ENCODE data around the gene PDE11A. TPM values are rescaled to one million over a fixed set of nuclear protein-coding genes. Genes with fewer than 3 reads are reported as not detected.
A peak's percentile ranks its signal among the peaks of the same experiment; 100 is the strongest.

Gene PDE11A
- total RNA-seq, 1 donor from 2014 or later = 25.6 TPM

DNA sequence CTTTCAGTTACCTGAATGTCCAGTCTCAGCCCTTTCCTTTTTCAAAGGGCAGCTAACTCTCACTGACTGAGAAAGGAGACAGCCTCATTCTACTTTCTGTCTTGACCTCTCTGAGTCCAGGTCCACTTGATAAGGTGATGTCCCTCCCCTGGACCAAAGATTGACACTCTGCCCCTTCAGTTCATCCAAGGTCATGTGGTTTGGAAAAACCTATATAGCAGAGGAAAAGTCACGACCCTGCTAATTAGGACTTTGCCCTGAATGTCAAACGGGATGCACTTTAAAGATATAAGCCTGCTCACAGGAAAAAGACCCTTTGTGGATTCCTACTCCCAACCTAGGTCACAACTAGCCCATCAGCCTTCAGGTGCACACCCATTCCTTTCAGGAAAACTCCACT, 471.7 kb downstream of the PDE11A start:
- Mint-ChIP-seq H3K4me3 (no peak overlapping the region), H3K36me3 (peaks cover 2% of the 10 kb centered on the region), H3K9me3 (no peaks in the 10 kb centered on the region), H3K27me3 (ENCODE audit: low read depth) (no peaks in the 10 kb centered on the region), H3K27ac (no peak overlapping the region), H3K4me1 (peaks cover 68% of the 10 kb centered on the region)
- TF ChIP-seq, protein P1, sequence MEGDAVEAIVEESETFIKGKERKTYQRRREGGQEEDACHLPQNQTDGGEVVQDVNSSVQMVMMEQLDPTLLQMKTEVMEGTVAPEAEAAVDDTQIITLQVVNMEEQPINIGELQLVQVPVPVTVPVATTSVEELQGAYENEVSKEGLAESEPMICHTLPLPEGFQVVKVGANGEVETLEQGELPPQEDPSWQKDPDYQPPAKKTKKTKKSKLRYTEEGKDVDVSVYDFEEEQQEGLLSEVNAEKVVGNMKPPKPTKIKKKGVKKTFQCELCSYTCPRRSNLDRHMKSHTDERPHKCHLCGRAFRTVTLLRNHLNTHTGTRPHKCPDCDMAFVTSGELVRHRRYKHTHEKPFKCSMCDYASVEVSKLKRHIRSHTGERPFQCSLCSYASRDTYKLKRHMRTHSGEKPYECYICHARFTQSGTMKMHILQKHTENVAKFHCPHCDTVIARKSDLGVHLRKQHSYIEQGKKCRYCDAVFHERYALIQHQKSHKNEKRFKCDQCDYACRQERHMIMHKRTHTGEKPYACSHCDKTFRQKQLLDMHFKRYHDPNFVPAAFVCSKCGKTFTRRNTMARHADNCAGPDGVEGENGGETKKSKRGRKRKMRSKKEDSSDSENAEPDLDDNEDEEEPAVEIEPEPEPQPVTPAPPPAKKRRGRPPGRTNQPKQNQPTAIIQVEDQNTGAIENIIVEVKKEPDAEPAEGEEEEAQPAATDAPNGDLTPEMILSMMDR (IDR thresholded peaks at IDR 0.05; ENCODE audit: unreplicated experiment) = no peak
- DNase-seq (ENCODE audit: low spot score in 2 of 2, unreplicated experiment in 2 of 2) = no peak

DNA sequence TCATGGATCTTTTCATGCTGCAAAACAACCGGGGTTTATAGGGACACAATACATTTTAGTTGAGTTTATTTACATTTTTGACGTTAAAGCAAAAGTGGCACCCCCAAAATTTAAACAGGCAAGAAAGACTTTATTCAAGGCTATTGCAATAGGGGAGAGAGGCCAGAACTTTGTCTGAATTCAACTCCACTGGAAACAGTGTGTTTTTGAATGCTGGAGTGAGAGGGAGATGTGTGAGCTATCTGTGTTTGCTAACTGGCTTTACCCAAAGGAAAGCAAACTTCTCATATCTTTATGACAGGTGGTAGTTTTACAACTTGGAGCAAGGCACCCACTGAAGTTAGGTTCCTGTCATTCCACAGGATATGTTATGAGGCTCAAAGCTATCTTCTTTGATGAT, 472.6 kb downstream of the PDE11A start:
- peaks cover 64% of the 10 kb centered on the region for H3K4me1 Mint-ChIP-seq
- TF ChIP-seq, protein P1 (IDR thresholded peaks at IDR 0.05; ENCODE audit: unreplicated experiment) = no peak

DNA sequence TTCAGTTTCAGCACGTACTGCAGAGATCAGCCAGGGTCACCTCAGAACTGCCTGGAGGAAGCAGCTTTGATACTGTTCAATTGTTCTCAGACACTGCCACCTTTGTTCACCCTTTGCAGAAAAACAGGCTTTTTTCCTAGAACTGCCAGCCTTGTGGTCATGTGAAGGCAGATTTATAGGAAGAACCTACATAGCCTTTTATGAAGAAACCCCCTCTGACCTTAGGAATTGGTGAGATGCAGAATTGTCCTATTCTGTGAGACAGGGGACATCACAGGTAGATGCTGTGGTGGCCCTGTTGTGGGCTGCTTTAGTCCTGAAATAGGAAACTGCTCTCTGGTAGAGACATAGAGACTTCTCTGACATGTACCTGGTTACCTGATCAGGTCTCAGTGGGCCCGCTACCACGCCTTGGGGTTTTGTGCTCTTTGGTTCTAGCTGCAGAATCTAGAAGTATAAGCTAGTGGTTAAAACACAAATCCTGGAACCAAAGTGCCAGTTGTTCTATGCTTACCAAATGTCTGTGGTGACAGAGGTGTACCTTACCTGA, 473.4 kb downstream of the PDE11A start:
- no peak for DNase-seq (ENCODE audit: low spot score in 2 of 2, unreplicated experiment in 2 of 2)
- Mint-ChIP-seq H3K9me3 (no peaks in the 10 kb centered on the region), H3K4me3 (no peak overlapping the region), H3K36me3 (peaks cover 2% of the 10 kb centered on the region), H3K27me3 (ENCODE audit: low read depth) (no peaks in the 10 kb centered on the region), H3K27ac (peak overlapping the region; percentile 82), H3K4me1 (peaks cover 58% of the 10 kb centered on the region)
- TF ChIP-seq, protein P1 (IDR thresholded peaks at IDR 0.05; ENCODE audit: unreplicated experiment) = no peak

More for the DNA sequence above, 472.6 kb downstream of the PDE11A start:
- H3K27ac Mint-ChIP-seq = no peak overlapping the region
- no peaks in the 10 kb centered on the region for H3K9me3 Mint-ChIP-seq
- H3K36me3 Mint-ChIP-seq = peaks cover 2% of the 10 kb centered on the region
- no peak for DNase-seq (ENCODE audit: low spot score in 2 of 2, unreplicated experiment in 2 of 2)
- H3K27me3 Mint-ChIP-seq (ENCODE audit: low read depth) = no peaks in the 10 kb centered on the region
- H3K4me3 Mint-ChIP-seq = no peak overlapping the region

DNA sequence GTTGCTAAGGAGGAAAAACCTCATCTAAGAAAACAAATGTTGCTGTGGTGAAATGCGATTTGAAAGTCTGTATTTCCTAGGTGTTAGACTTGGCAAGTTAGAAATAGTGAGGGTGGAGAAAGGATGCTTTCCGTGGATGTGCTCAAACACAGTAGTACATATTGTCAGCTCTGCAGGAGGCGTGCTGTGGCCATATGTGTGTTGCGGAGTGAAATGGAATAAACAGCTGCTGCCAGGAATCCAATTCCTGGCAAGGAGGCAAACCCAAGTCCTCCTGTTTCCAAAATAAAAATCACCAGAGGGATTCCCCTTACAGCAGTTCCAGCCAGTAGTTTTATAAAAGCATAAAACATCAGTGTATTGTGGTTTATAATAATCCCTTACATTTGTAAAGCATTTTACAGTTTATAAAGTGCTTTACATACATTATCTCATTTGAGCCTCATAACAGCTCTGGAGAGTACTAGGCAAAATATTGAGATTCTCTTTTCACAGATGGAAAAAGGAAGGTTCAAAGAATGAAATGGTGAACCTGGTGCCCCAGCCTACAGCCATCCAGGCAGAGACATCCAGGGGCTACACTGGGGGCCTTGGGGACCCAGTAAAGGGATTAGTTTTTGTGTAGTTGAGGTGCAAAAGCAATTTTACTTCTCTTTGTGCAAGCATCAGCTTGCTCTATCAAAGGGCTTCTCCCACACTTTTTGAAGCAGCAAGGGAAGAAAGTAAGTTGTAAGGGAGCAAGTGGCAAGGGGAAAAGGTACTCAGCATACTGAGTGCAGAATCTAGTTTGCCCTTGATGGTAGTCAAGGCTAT, 474.0 kb downstream of the PDE11A start:
- H3K4me1 Mint-ChIP-seq = peaks cover 58% of the 10 kb centered on the region
- H3K27me3 Mint-ChIP-seq (ENCODE audit: low read depth) = no peaks in the 10 kb centered on the region
- peak overlapping the region; percentile 2 for H3K4me3 Mint-ChIP-seq
- H3K36me3 Mint-ChIP-seq = peaks cover 2% of the 10 kb centered on the region
- H3K27ac Mint-ChIP-seq = peak overlapping the region; percentile 82
- H3K9me3 Mint-ChIP-seq = no peaks in the 10 kb centered on the region
- no peak for DNase-seq (ENCODE audit: low spot score in 2 of 2, unreplicated experiment in 2 of 2)
- TF ChIP-seq, protein P1 (IDR thresholded peaks at IDR 0.05; ENCODE audit: unreplicated experiment) = no peak

DNA sequence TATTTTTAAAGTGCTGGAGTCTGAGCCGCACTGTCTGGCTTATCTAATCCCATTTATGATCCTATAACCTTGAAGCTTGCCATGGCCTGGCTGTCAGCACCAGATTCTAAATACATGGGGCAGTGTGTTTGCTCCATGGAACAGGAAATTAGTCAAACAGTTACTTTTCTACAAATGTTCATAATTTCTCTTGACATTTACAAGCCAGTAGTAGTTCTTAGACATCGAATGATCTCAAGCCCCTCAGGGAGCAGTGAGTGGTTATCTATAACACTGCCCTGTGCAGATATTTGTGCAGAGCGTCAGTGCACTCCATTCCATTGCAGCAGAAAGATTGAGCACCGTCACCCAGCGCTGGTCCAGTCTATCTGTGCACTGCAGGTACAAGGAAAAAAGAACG, 474.8 kb downstream of the PDE11A start:
- peaks cover 58% of the 10 kb centered on the region for H3K4me1 Mint-ChIP-seq
- peak overlapping the region; percentile 82 for H3K27ac Mint-ChIP-seq
- H3K9me3 Mint-ChIP-seq = no peaks in the 10 kb centered on the region
- no peaks in the 10 kb centered on the region for H3K27me3 Mint-ChIP-seq (ENCODE audit: low read depth)
- no peak overlapping the region for H3K4me3 Mint-ChIP-seq
- no peak for DNase-seq (ENCODE audit: low spot score in 2 of 2, unreplicated experiment in 2 of 2)
- TF ChIP-seq, protein P1 (IDR thresholded peaks at IDR 0.05; ENCODE audit: unreplicated experiment) = no peak
- H3K36me3 Mint-ChIP-seq = peaks cover 2% of the 10 kb centered on the region
